HG03097 (cell line): ENCODE measurements around the gene NRL.

Experiments
- ATAC-seq: cut with Tn5 transposase; IDR thresholded peaks from one replicate; pipeline ENCODE4 v1.9.1; 2021; ENCODE audit not compliant: unreplicated experiment, low FRiP score

The NRL gene

GRCh38 chr14:24114532-24115421, at the start of gene NRL, which contains the start of gene DCAF11:
NRL (minus strand) TSS chr14:24114949; CDS start chr14:24082848, 32,101 bp downstream.
DCAF11 (plus strand) TSS chr14:24114777; CDS start chr14:24115595, 818 bp downstream.
- peak; percentile 82 for ATAC-seq

- no peak for ATAC-seq
Measured at GRCh38 chr14:24162093-24162492, 47.3 kb upstream of the NRL start.

GRCh38 chr14:24160850-24161804, 46.4 kb upstream of the NRL start, which contains the start of gene IRF9:
IRF9 (plus strand) TSS chr14:24161265; CDS start chr14:24162145, 880 bp downstream.
- peak; percentile 70 for ATAC-seq

- peak; percentile 19 for ATAC-seq
Measured at GRCh38 chr14:24160499-24160849, 45.7 kb upstream of the NRL start.

GRCh38 chr14:24159777-24160498, 45.2 kb upstream of the NRL start:
- ATAC-seq, result peak; percentile 1

- ATAC-seq, result no peak
Measured at GRCh38 chr14:24157331-24157730, 42.6 kb upstream of the NRL start.

- ATAC-seq, result no peak
Measured at GRCh38 chr14:24156840-24157239, 42.1 kb upstream of the NRL start.

- no peak for ATAC-seq
Measured at GRCh38 chr14:24155100-24155499, 40.4 kb upstream of the NRL start.

- no peak for ATAC-seq
Measured at GRCh38 chr14:24151404-24152080, 36.8 kb upstream of the NRL start.

- no peak for ATAC-seq
Measured at GRCh38 chr14:24150993-24151392, 36.2 kb upstream of the NRL start.

- ATAC-seq, result no peak
Measured at GRCh38 chr14:24150567-24150966, 35.8 kb upstream of the NRL start.

- ATAC-seq, result no peak
Measured at GRCh38 chr14:24150061-24150460, 35.3 kb upstream of the NRL start.

- no peak for ATAC-seq
Measured at GRCh38 chr14:24149302-24149969, 34.7 kb upstream of the NRL start.

- ATAC-seq, result no peak
Measured at GRCh38 chr14:24147761-24148428, 33.1 kb upstream of the NRL start.

- ATAC-seq, result peak; percentile 69
Measured at GRCh38 chr14:24146978-24147760, 32.4 kb upstream of the NRL start, which contains the start of gene RNF31. RNF31 (plus strand) TSS chr14:24147498; CDS start chr14:24147699, 201 bp downstream.

- ATAC-seq, result peak; percentile 60
Measured at GRCh38 chr14:24146453-24146977, 31.8 kb upstream of the NRL start, which contains the start of gene PSME2. PSME2 (minus strand) TSS chr14:24146610; CDS start chr14:24146581, 29 bp downstream.

- ATAC-seq, result no peak
Measured at GRCh38 chr14:24145690-24146452, 31.1 kb upstream of the NRL start.
